Measurements from ENCODE around the gene NIPBL.

GRCh38 chr5:36944024-36944423 is 67.5 kb downstream of the NIPBL start:
- TF ChIP-seq POLR2A (IDR thresholded peaks at IDR 0.05) (no peak), CTCF (IDR thresholded peaks at IDR 0.05) (no peak), POLR2AphosphoS5 (IDR thresholded peaks at IDR 0.05) (no peak)
